ENCODE data around the gene DISP2.

Gene DISP2

DNA sequence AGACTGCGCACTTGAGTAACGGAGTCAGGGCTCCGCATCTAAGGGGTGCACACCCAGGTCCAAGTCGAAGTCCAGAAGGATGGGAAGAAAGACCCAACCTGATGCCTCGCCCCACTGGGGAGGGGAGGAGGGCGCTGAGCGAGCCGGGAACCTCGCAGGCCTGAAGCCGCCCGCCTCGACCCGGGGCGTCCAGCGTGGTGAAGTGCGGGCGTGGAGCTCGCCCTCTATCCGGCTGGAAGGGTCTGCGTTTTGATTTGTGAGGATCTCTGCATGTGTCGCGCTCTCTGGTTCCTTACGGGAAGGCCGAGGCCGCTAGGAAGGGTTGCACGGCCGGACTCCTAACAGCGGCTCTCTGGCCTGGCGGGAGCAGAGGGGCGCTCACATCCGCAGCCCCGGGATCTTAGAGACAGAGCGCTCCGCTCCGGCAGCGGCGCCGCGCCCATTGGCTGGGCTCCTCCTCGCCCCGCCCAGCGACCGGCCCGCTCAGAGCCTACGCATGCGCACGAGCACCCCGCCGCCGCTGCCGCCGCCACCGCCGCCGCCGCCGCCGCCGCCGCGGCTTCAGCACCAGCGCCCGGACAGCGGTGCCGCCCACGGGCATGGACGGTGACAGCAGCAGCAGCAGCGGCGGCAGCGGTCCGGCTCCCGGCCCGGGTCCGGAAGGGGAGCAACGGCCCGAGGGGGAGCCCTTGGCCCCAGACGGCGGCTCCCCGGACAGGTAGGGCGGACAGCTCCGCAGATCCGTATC is at the start of gene DISP2:
TSS of gene DISP2 (plus strand) at position 497 of the 748 bp plus-strand sequence. CDS start at position 600, 103 bp downstream.
- DNase-seq, result peak; percentile 92

- DNase-seq, result no peak
These were observed 48.6 kb upstream of the DISP2 start for GRCh38 chr15:40309344-40309862.

DNA sequence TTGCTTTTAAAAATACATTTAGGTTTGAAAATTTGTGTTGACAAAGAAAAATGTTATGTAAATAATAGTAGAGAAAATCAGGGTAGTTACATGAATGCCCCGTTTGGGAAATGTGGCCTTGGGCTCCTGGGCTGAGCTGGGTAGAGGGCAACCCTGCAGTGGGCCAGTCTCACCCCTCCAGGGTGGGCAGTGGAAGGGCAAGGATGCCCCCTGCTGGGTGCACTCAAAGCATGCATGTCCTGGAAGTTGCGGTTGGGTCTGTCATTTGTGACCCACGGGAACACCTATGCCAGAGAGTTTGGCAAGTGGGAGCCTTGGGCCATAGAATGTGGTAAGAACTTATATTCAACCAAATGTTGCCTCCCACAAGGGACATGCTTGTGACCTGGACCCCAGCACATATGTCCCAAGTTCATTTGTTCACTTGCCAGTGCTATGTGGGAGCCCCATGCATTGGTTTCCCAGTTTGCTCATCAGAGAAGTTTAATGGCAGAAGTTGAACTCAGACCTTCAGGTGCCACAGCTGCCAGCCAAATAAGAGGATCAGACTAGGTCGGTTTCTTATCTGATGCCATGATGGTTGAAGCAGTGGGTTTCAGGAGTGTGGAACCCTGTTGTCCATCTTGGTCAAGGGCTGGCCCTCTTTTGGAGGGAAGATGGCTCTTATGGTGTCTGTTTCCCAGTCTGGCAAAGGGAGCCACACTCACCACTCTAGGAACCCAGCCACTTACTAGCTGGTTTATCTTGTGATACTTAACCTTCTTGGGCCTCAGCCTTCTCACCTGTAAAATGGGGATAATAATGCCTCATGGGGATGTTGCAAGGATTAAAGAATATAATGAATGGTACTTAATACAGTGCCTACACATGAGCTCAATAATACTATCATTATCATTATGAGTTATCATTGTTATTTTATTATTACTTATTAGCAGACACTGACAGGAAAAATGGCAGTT is 47.7 kb upstream of the DISP2 start:
- DNase-seq, result peak; percentile 71

GRCh38 chr15:40310993-40311392 is 47.0 kb upstream of the DISP2 start:
- no peak for DNase-seq

- no peak for DNase-seq
These were observed 45.5 kb upstream of the DISP2 start for GRCh38 chr15:40312370-40313158.

DNA sequence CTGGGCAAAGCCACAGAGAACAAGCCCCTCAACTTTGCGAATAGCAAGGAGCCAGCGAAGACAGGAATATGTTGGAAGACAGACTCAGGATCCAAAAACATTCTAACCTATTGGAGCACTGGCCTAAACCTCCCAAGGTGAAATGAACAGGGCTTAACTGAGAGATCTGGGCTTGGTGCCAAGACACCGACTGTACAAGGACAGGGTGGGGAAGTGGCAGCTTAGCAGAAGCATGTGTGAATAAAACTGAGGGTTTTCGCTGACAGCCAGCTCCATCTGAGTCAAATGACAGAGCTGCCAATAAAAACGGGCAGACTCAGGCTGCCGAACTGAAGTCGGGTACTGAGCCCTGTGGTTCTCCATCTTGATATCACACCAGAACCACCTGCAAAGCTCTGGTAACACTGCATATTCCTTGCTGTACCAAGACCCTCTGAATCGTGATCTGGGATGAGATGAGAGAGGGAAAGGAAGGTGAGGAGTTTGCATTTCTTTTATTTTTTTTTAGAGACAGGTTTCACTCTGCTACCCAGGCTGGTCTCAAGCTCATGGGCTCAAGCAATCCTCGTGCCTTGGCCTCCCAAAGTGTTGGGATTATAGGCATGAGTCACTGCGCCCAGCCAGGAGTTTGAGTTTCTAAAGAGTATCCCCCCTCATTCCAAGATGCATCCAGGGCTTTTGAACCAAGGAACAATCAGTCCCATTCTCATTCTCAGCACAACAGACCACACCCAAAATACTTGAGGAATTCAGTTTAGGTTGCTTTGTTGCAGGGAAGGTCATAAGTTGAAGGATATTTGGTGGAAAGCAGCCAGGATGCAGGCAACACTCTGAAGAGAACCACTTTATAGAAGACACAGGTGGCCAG is 44.3 kb upstream of the DISP2 start:
- DNase-seq, result peak; percentile 66

DNA sequence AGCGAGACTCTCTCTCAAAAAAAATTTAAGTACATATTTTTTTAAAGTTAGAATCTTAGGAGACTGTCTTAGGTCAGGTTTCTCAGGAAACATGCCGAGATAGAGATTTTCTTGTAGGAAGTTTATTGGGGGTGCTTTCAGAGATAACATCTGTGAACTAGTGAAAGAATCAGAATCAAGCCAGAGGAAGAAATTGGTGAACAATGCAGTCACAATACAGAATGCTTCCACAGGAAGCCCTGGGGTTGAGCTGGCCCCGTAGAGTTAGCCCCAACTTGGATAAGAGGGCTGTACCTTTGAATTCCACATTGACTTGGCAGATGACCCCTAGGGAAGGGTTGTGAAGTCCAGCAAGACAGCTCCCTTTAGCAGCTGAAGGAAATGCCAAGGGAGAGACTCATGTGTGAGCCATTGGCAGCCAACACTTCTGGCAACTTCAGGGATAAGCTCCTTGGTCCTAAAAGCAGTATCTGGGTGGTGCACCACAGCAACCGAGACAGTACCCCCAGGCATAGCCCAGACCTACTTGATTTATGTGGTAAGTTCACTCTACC is 43.2 kb upstream of the DISP2 start:
- no peak for DNase-seq

- DNase-seq, result no peak
These were observed 41.1 kb upstream of the DISP2 start for GRCh38 chr15:40316931-40317330.

GRCh38 chr15:40317580-40317979 is 40.4 kb upstream of the DISP2 start:
- DNase-seq, result no peak

DNA sequence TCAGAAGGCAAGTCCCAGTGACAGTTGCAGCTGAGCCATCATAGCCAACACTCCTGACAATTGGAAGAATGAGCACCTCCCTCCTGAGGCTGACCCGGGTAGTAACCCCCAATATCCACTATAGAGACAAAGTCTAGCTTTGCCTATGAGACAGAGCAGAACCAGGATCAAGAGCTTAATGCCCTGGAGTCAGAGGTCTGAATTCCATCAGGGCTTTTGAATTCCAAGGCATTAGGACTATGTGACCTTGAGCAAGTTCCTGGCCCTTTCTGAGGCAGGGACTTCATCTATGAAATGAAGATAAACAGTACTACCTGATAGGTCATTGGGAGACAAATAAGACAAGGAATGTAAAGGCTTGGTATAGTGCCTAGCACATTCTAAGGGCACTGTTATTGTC is 37.6 kb upstream of the DISP2 start:
- DNase-seq, result no peak

DNA sequence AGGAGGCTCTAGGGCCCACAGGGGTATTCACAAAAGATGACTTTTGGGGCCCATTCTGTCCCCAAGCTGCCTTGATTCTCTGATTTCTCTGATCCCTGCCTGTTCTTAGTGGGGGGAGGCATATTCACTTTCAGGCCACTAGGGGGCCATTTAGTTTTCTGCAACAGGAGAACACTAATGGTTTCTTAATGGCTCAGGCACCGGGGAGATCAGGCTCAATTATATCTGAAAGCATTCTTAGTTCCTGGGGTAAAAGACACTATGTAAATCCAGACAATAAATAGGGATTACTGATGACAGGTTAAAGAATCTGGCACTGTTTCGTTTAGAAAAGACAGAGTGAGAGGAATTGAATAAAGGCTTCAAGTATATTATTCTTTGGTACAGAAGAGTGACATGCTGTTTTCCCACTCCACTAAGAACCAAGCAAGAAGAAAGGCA is 37.1 kb upstream of the DISP2 start:
- DNase-seq, result peak; percentile 79

GRCh38 chr15:40322531-40323238 is 35.3 kb upstream of the DISP2 start:
- DNase-seq, result no peak

DNA sequence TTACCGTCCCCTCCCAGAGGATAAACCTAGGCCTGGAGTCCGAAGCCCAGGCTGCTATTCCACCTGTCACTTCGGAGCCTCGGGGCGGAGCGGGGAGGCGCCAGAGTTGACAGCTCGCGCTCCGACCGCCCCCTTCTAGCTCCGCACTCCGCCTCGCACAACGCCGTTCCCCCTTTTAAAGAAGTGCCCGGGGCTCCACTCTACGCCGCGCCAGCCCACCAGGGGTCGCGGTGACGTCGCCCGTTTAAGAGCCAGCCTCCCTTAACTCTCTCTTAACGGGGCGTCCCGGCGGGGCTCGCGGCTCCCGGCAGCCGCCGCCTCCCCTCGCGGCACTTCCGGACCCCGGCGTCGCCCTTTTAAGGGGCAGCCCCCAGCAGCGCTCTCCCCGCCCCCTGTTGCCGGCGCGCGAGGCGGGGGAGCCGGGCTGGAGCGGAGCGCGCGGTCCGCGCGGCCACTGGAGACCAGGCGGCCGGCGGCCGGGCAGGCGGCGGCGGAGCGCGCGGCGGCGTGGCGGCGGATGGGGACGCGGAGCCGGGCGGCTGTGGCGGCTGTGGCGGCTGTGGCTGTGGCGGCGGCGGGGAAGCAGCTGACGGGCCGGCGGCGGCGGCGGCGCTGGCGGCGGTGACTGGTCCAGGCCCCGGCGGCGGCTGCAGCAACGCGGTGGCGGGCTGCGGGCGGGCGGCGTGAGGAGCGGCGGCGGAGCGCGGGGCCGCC is 34.6 kb upstream of the DISP2 start, which contains the start of gene INAFM2:
TSS of gene INAFM2 (plus strand) at position 454 of the 714 bp plus-strand sequence. CDS start 364 bp downstream, outside the sequence.
- peak; percentile 93 for DNase-seq

DNA sequence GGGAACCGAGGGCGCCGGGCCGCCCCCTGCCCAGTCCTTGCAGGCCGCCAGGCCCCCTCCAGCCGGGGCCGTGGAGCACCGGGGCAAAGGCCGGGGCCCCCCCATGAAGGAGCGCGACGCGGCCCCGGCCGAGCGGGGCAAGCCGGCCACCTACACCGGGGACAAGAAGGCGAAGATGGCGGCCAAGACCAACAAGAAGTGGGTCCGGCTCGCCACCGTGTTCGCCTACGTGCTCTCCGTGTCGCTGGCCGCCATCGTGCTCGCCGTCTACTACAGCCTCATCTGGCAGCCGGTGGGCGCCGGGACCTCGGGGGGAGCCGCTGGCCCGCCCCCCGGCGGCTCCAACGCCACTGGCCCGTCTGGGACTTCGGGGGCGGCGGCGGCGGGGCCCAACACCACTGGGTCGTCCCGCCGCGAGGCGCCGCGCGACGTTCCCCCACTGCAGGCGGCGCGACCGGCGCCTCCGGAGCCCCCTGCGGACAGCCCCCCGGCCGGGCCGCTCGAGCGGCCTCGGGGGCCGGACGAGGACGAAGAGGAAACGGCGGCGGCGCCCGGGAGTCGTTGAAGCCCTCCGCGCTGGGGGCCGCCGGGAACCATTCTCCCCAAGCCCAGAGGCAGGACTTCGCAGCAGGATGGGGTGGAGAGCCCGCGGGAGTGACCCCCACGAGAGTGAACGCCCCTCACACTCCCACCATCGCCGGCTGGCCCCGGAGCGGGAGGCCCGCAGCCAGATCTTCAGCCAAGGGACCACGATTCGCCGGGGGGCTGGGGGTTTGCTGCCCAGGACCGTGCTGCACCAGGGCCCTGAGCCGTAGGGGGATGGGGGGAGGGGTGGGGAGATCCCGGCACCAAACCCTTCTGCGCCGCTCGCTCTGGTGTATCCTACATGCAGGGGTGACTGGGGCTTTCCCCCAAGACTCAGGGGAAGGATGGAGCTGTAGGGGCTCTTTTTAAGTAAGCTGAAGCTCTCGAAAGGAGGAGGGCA is 33.8 kb upstream of the DISP2 start:
- DNase-seq, result peak; percentile 23

DNA sequence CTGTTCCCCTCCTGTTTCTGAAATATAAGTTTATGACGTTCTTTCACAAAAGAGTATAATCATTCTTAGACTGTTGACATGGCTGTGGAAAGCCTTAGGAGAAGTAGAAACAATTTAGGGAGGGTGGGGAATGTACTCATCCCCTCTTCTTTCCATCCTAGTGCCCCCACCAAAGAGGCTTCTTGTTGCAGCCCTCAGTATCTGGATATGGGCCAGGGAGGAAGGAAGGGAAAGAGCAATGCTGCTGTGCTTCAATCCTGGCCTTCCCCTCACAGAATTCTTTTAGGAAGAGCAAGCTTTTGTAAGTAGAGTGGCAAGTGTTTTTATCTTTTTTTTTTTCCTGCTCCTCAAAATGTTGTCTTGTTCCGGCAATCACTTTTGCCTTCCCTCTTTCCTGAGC is 32.8 kb upstream of the DISP2 start:
- DNase-seq, result no peak

GRCh38 chr15:40325700-40326099 is 32.3 kb upstream of the DISP2 start:
- no peak for DNase-seq

- DNase-seq, result no peak
These were observed 30.6 kb upstream of the DISP2 start for GRCh38 chr15:40327457-40327856.

DNA sequence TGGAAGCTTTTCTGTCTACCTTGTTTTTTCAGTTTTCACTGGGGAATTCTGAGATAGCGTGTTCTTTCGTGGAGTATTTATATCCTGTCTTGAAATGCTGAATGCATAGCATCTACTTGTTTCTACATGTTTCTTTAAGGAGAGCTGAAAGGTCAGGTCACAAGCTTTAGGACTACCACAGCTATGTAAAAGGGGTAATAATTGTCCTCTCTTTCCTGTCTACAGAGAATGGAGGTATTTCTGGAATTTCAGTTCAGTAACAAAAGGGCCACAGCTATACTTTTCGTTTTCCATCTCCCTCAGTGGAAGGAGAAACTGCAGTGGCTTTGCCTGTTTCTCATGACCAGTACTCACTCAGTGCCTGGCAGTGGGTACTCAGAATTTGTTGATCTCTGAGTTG is 29.8 kb upstream of the DISP2 start:
- DNase-seq, result no peak

DNA sequence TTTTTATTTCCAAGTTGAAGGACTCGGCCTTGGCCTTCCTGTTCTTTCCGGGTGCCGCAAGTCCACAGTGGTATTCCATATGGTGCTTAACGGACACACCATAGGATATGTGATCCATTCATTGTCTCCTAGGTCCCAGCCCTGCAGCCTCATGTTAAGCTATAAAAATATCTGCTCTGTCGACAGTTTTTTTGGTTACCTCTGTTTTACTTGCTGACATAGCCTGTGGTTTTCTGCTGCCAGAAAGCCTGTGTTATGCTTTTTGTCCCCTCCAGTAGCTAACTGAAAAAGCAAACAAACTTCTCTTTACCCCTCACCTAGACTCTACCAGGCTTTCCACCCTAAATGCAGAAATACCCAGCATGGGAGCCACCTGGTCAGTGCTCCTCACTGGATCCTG is 29.3 kb upstream of the DISP2 start:
- no peak for DNase-seq

All from CD4-positive, alpha-beta T cell treated with Interleukin-12 subunit alpha and Interleukin-12 subunit beta, for 1 hour (primary cell).